NCI-H460 (cell line): ENCODE data around the gene C1orf21. TPM values are rescaled to one million over a fixed set of nuclear protein-coding genes. Genes with fewer than 3 reads are reported as not detected.

ENCODE experiments used
- DNase-seq: peaks from one replicate; pipeline ENCODE4 v3.0.0-alpha.2; 2016; ENCODE audit warnings: low read depth; ENCODE audit errors: extremely low read depth
- total RNA-seq: library from RNA; depleted of rRNA; stranded (reverse); fragments of >200 nt; shearing (Covaris generic); gene quantifications from 2 replicates; pipeline ENCODE4 v1.2.3, GENCODE V29; 2014

C1orf21 gene
- total RNA-seq, 1 experiment from 2014 or later: 12.0 TPM

GRCh38 chr1:184677344-184677743, 290.5 kb downstream of the C1orf21 start:
- DNase-seq: no peak
